ENCODE data around the gene ZNF490.

DNA sequence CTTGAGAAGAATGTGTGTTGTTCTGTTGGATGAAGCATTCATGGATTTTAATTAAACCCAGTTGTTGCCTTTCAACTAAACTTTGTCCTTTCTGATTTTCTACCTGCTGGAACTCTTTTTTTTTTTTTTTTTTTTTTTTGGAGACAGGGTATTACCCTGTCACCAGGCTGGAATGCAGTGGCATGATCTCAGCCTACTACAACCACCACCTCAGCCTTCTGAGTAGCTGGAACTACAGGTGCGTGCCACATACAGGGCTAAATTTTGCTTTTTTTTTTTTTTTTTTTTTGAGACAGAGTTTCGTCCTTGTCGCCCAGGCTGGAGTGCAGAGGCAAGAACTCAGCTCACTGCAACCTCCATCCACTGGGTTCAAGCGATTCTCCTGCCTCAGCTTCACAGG is 7.0 kb upstream of the ZNF490 start:
- TF ChIP-seq, protein P1, sequence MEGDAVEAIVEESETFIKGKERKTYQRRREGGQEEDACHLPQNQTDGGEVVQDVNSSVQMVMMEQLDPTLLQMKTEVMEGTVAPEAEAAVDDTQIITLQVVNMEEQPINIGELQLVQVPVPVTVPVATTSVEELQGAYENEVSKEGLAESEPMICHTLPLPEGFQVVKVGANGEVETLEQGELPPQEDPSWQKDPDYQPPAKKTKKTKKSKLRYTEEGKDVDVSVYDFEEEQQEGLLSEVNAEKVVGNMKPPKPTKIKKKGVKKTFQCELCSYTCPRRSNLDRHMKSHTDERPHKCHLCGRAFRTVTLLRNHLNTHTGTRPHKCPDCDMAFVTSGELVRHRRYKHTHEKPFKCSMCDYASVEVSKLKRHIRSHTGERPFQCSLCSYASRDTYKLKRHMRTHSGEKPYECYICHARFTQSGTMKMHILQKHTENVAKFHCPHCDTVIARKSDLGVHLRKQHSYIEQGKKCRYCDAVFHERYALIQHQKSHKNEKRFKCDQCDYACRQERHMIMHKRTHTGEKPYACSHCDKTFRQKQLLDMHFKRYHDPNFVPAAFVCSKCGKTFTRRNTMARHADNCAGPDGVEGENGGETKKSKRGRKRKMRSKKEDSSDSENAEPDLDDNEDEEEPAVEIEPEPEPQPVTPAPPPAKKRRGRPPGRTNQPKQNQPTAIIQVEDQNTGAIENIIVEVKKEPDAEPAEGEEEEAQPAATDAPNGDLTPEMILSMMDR (conservative IDR thresholded peaks at IDR 0.05): no peak
- no peak for TF ChIP-seq ZFX (IDR thresholded peaks at IDR 0.05)

Data from C4-2B (cell line).